NB4 (cell line): ENCODE results near the gene ERBB4.

Source experiments
- POLR2A ChIP-seq: IDR thresholded peaks from 2 replicates; pipeline ENCODE4 v1.6.1; 2011; ENCODE audit warnings: mild to moderate bottlenecking; ENCODE audit not compliant: insufficient read length; ENCODE audit errors: extremely low read depth
- TF ChIP-seq, protein P1 (sequence below): IDR thresholded peaks from one replicate; pipeline ENCODE4 v1.5.1; 2012; ENCODE audit warnings: low read depth, low read length

DNA sequence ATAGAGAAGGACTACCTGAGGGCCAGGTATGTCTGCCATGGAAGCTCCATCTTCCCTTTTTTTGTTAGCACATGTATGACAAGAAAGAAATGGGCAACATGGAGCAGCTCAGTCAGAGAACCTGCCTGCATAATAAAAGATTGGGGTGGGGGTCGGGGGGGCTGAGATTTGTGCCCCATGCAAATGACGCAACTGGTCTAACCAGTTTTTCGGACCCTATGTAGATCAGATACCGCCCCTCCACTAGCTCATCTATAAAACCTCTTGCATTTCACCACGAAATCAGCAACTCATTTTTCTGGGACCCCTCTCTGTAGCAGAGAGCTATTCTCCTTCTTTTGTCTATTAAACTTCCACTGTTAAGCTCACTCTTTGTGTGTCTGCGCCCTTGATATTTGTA, 657.2 kb downstream of the ERBB4 start:
- no peak for TF ChIP-seq POLR2A
- TF ChIP-seq, protein P1, sequence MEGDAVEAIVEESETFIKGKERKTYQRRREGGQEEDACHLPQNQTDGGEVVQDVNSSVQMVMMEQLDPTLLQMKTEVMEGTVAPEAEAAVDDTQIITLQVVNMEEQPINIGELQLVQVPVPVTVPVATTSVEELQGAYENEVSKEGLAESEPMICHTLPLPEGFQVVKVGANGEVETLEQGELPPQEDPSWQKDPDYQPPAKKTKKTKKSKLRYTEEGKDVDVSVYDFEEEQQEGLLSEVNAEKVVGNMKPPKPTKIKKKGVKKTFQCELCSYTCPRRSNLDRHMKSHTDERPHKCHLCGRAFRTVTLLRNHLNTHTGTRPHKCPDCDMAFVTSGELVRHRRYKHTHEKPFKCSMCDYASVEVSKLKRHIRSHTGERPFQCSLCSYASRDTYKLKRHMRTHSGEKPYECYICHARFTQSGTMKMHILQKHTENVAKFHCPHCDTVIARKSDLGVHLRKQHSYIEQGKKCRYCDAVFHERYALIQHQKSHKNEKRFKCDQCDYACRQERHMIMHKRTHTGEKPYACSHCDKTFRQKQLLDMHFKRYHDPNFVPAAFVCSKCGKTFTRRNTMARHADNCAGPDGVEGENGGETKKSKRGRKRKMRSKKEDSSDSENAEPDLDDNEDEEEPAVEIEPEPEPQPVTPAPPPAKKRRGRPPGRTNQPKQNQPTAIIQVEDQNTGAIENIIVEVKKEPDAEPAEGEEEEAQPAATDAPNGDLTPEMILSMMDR = no peak
